ENCODE data around the gene ARHGAP12. TPM values are rescaled to one million over a fixed set of nuclear protein-coding genes. Genes with fewer than 3 reads are reported as not detected.
"Not testable (repeated sequence)": the region's sequence is repeated elsewhere in the genome, so short reads cannot be mapped to it uniquely, and the experiment has no call there.

The ARHGAP12 gene, protein sequence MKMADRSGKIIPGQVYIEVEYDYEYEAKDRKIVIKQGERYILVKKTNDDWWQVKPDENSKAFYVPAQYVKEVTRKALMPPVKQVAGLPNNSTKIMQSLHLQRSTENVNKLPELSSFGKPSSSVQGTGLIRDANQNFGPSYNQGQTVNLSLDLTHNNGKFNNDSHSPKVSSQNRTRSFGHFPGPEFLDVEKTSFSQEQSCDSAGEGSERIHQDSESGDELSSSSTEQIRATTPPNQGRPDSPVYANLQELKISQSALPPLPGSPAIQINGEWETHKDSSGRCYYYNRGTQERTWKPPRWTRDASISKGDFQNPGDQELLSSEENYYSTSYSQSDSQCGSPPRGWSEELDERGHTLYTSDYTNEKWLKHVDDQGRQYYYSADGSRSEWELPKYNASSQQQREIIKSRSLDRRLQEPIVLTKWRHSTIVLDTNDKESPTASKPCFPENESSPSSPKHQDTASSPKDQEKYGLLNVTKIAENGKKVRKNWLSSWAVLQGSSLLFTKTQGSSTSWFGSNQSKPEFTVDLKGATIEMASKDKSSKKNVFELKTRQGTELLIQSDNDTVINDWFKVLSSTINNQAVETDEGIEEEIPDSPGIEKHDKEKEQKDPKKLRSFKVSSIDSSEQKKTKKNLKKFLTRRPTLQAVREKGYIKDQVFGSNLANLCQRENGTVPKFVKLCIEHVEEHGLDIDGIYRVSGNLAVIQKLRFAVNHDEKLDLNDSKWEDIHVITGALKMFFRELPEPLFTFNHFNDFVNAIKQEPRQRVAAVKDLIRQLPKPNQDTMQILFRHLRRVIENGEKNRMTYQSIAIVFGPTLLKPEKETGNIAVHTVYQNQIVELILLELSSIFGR
- 21.7 TPM for total RNA-seq
- long read RNA-seq, full-length matches to known transcripts, result 4 of 10 reads
- long read RNA-seq, partial matches to known transcripts, result 5 of 10 reads
- long read RNA-seq, other reads (novel, unspliced or antisense), result 1 of 10 reads

DNA sequence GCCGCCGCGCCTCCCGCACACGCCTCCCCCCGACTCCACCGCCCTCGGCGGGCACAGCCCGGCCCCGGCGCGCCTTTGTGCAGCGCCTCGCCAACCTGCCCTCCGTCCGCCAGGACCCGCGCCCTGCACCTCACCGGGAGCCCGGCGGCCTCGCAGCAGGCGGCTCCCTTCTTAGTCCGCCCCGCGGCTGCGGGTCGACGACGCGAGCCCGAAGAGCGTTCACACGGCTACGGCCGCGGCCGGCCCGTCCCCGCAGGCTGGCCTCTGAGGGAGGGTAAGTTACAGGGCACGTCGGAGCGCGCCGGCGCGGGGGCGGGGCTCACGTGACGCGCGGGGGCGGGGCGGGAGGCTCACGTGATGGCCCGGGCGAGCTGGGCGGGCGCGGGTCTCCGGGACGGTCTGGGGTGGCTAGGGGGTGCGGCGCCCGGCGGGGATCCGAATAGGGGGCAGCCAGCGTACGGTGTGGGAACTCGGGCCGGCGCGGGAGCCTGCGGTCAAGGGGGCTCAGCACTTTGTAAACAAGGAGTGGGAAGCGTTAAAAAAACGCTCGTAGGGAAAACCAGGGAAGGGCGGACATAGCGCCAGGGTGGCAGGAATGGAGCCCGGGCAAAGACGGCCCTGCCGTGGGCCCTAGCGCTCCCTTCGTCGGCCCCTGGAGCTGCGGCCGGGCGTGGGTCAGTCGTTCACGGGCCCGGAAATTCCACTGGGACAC lies at the start of gene ARHGAP12:
Gene ARHGAP12, minus strand, starts transcription at position 283 of the 712 bp plus-strand sequence. CDS start 19,976 bp downstream, outside the sequence.
- DNase-seq (ENCODE audit: low spot score), result peak; percentile 96
- intact Hi-C loops (cut with DNase I), result loop anchor here (5.0 kb wide), 1 partner anchor 66 kb away; no protein-coding TSS in a partner anchor

DNA sequence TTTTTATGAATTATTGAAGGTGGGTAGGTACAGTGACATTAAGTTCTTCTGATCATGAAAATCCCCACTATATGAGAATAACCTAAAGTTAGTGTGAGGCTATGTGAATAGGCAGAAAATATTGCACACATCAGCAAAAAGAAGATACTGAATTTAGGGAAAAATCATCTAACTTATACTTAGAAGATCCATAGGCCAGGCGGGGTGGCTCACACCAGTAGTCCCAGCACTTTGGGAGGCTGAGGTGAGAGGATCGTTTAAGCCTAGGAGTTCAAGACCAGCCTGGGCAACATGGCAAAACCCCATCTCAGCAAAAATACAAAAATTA lies 49.5 kb upstream of the ARHGAP12 start:
- no peak for DNase-seq (ENCODE audit: low spot score)
- intact Hi-C loops (cut with DNase I), result no loop called here

DNA sequence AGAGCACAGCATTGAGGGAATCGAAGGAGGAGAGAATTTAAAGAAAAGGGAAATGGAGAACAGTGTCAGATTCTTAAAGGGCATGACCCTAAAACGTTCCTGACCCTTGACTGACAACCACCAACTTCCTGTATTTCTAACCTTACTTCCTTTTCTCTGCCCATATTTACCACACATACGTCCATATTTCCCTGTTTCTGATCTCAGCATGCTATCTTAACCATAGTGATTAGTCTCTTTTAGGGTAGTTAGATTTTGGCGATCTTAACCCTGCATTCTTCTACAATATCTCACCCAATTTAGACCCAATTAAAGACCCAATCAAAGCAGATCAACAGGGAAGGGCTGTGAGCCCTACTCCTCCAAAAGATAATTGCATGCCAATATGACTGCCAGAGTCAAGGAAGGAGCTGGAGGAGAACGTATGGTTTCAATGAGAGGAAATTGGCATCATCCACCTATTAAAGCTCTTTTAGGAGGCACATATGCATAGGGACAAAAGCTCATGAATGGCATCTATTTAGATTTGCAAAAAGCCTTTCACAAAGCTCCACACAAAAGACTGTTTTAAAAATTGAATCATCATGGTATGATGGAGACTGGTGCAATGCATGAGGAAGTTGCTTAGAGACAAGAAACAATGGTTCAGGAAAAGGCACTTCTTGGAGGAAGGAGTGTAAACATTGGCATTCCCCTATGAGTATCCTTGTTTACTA lies 49.0 kb upstream of the ARHGAP12 start:
- intact Hi-C loops (cut with DNase I), result no loop called here
- DNase-seq (ENCODE audit: low spot score), result no peak

DNA sequence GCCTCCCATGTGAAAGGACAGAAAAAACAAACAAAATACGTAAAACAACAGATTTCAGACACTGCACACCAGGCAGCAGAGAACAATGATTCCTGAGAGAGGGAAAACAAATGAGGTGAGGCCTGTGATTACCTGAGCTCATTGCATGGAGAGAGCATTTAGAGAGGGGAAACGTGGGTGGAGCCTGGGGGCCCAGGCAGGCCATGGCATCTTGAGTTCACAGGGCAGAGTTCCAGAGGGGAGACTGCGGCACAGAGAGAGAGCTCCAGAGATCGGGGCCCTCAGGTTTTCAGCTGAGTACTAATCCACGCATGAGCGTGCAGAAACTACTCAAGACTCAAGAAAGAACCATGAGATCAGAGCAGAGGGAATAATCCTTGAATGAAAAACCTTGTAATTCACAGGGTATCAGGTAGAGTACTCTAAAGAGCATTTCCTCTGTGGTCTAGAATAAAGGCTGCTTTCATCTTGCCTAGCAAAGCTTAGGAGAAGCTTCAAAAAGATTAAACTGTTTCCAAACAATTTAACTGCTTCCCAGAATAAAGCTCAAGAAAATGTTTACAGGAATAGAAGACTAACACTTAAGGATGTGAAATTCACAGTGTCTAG lies 46.6 kb upstream of the ARHGAP12 start:
- no peak for DNase-seq (ENCODE audit: low spot score)
- intact Hi-C loops (cut with DNase I), result no loop called here

DNA sequence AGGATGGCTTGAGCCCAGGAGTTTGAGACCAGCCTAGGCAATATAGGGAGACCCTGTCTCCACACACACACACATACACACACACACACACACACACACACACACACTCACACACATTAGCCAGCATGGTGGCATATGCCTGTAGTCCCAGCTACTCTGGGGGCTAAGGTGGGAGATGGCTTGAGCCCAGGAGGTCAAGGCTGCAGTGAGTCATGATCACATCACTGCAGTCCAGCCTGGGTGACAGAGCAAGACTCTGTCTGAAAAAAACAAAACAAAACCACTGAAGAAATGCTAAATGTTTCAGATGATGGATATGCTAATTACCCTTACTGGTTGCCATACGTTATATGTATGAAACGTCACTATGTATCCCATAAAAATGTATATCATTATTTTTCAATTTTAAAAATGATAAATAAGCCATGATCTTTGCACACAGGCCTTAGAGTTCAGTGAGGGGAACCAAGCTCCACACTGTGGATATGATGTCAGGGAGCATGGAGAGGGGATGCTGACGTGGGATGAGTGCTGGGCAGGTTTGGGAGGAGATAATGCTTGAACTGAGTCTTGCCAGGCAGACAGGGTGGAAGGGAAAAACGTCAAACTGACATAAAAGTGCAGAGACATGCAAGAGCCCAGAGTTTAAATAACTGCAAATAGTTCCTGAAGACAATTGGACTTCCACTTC lies 45.9 kb upstream of the ARHGAP12 start:
- no peak for DNase-seq (ENCODE audit: low spot score)
- intact Hi-C loops (cut with DNase I), result no loop called here

DNA sequence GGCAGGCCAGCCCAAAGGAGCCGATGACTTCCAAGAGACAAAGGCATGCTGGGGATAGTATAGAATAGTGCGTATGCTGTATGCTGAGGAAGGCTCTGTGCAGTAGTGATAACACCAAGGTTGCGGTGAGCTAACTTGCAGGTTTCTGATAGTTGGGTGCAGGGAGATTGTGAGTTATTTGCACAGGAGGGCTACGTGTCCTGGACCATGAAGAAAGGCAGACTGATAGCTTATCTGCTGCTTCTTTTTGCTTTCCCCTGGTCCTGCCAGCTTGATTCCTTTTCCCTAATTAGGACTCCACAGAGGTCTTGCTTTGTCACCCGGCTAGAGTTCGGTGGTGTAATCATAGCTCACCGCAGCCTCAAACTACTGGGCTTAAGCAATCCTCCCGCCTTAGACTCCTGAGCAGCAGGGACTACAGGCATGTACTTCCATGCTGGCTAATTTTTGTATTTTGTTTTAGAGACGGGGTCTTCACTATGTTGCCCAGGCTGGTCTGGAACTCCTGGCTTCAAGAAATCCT lies 43.9 kb upstream of the ARHGAP12 start:
- no peak for DNase-seq (ENCODE audit: low spot score)
- intact Hi-C loops (cut with DNase I), result no loop called here

DNA sequence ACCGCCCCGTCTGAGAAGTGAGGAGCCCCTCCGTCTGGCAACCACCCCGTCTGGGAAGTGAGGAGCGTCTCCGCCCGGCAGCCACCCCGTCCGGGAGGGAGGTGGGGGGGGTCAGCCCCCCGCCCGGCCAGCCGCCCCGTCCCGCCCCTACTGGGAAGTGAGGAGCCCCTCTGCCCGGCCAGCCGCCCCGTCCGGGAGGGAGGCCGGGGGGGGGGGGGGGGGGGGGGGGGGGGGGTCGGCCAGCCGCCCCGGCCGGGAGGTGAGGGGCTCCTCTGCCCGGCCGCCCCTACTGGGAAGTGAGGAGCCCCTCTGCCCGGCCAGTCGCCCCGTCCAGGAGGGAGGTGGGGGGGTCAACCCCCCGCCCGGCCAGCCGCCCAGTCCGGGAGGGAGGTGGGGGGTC lies 41.2 kb upstream of the ARHGAP12 start:
- DNase-seq (ENCODE audit: low spot score); intact Hi-C loops (cut with DNase I): not testable (repeated sequence)

DNA sequence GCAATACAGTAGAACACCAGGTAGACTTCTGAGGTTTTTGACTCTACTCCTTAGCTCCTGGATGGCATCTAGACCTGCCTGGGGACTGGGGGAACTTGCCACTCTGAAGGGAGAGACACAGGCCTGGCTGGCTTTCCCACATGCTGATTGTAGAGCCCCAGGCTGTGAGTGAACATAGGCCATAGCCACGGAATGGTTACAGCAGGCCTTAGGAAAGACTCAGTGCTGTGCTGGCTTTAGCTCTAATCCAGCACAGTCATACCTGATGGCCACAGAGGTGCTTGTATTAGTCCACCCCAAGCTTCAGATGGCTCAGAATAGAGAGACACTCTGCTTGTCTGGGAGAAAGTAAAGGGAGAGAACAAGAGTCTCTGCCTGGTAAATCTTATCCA lies 35.0 kb upstream of the ARHGAP12 start:
- no peak for DNase-seq (ENCODE audit: low spot score)
- intact Hi-C loops (cut with DNase I), result no loop called here

DNA sequence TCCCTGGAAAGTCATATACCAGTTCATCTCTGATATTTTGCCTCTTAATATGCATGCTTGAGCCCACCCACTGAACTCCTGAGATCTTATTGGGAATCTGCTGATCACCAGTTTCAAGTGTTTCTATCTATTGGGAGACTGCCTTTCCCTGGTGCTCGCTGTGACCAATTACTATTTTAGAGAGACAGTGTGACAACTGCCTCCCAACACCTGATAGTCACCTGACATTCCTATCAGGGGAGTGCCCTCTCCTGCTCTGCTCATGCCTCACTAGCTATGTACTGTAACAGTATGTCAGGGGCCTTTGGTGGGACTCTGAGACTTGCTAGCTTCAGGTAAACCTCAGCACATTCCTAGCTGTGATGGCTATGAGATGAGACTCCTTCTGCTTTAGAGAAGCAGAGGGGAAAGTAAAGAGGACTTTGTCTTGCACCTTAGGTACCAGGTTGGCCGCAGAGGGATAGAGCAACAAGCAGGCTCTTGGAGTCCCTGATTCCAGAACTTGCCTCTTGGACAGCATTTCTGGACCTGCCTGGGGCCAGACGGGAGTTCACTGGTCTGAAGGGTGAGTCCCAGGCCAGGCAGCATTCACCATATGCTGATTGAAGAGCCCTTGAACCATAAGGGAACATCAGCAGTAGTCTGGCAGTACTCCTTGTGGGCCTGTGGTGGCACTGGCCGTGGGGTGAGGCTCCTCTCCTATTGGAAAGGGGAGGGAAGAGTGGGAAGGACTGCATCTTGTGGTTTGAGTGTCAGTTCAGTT lies 34.4 kb upstream of the ARHGAP12 start:
- no peak for DNase-seq (ENCODE audit: low spot score)
- intact Hi-C loops (cut with DNase I), result no loop called here

DNA sequence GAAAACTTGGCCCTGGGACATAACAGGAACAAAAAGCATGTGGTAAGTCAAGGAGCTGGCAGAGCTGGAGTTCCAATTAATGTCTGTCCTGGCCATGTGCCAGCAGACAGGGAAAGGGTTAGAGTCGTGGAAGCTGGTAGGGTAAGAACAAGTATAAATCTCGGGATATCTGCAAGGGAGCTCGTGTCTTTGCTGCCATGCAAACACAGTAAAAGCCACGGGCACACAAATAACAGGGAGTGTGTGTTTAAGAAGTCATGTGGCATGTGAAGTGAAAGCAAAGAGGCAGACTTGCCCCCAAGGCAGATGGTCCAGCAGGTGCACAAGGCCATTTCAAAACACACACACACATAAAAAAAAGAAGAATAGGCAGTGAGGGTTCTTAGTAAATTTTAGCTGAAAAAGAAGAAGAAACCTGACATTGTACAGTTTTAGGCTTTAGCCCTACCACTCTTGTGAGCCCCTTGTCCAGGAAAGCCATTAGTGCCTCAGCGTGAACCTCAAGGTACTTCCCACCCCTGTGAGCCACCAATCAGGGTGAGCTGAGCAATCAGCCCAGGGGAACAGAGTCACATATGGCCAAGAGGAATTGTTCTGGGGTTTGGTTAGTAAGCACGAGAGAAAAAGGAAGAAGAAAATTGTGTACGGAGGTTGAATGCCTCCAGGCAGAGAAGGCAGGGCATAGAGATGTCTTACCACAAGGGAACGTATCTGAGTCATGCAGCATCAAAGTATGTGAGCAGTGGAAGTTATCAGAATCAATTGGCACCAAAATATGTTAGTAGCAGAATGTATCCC lies 32.8 kb upstream of the ARHGAP12 start:
- no peak for DNase-seq (ENCODE audit: low spot score)
- intact Hi-C loops (cut with DNase I), result no loop called here

DNA sequence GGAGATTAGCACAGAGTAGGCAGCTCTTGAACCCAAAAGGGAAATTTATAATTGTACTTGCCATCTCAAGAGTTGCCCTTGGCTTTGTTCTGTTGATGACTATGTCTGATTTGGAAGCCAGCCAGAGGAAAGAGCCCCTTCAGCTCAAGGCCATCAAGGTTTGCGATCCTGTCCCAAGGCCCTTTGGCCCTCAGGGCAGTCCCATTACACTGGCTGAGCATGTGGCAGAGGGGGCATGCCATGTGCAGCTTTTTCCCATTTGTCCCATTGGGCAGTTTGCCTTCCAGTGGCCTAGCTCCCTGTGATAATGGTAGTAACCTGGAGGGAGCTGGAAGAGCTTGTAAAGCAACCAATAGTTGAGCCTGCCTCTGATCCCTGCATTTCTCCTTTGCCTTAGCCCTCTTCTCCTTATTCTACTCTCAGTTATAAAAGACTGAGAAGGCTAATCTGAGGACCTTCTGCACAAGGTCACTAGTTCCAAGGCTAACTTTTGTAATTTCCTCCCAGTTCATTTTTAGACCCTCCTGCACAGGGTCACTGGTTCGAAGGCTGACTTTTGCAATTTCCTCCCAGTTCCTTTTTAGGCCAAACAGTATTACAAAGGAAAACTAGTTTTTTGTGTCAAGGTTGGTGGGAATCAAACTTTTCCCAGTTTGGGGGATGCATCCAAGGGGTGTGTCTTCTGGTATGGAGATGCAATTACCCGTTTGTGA lies 31.0 kb upstream of the ARHGAP12 start:
- DNase-seq (ENCODE audit: low spot score), result no peak
- intact Hi-C loops (cut with DNase I), result no loop called here

DNA sequence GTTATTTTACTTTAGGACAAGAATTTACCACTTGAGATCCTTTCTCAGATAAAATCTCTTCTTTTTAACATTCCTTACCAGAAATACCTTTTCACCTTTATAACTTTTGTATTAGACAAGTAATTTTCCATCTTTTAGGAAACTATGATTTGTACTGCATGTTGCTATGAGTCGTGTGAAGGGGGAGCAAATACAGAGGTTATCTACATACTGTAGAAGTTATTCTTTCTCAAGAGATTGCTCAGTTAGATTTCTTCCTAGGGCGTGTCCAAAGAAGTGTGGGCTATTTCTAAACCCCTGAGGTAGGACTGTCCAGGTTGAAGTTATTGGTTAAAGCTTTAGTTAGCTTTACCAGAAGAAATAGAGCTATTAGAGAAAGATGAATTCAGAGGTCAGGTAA lies 30.2 kb upstream of the ARHGAP12 start:
- intact Hi-C loops (cut with DNase I), result no loop called here
- DNase-seq (ENCODE audit: low spot score), result no peak

DNA sequence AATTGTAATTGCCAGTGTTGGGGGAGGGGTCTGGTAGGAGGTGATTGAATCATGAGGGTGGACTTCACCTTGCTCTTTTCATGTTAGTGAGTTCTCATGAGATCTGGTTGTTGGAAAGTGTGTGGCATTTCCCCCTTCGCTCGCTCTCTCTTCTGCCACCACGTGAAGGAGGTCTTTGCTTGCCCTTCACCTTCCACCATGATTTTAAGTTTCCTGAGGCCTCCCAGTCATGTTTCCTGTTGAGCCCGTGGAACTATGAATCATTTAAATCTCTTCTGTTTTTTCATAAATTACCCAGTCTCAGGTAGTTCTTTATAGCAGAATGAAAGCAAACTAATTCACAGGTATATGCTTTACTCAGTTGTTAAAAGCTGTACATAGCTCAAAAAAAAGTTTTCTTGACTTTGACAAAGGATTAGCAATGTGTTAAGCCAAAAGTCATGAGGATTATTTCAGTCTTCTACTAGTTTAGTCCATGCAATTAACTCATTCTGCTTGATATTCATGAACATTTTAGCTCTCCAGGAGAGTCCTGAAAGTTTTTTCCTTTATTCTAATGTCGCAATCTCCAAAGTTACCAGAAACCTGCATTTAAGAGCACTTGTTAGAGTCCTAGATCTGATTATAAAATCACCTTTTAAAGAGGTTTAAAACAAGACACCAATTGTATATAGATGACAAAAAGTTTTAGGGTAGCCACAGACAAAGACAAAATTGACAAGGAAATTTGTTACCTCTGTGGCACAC lies 27.7 kb upstream of the ARHGAP12 start:
- DNase-seq (ENCODE audit: low spot score), result no peak
- intact Hi-C loops (cut with DNase I), result no loop called here

DNA sequence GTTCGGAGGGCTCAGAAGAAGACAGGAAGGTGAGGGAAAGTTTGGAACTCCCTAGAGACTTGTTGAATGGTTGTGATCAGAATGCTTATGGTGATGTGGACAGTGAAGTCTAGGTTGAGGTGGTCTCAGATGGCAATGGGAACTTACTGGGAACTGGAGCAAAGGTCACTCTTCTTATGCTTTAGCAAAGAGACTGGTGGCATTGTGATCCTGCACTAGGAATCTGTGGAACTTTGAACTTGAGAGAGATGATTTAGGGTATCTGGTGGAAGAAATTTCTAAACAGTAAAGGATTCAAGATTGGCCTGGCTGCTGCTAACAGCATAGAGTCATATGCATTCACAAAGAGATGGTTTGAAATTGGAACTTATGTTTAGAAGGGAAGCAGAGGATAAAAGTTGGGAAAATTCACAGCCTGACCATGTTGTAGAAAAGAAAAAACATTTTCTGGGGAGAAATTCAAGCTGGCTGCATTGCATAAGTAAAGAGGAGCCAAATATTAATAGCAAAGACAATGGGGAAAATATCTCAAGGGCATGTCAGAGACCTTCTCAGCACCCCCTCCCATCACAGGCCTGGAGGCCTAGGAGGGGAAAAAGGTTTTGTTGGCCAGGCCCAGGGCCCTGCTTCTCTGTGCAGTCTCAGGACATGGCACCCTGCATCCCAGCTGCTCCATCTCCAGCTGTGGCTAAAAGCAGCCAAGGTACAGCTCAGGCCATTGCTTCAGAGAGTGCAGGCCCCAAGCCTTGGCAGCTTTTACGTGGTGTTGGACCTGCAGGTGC lies 26.0 kb upstream of the ARHGAP12 start:
- intact Hi-C loops (cut with DNase I), result no loop called here

DNA sequence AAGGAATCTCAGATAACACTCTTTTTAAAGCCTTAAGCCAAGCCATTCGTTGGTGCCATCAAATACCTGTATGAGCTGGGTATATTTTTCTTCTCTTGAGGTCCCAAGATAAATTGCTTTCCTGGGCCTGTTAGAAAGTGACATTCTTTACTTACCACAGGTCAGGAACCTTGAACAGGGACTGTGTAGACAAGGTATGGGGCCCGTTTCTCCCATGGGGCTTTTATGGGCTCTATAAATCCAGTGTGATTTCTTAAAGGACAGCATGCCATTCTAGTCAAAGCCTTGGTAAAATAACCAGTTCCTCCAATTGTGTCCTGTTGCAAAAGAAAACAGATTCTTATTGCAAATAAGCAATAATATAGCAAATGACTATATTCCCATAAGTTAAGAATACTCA lies 24.8 kb upstream of the ARHGAP12 start:
- no peak for DNase-seq (ENCODE audit: low spot score)
- intact Hi-C loops (cut with DNase I), result no loop called here

More for the DNA sequence above, 26.0 kb upstream of the ARHGAP12 start:
- DNase-seq (ENCODE audit: low spot score), result no peak
